GM18505 (cell line): ENCODE results near the gene ABHD12.

Experiments
- ATAC-seq: cut with Tn5 transposase; IDR thresholded peaks from one replicate; pipeline ENCODE4 v1.9.1; 2021; ENCODE audit not compliant: unreplicated experiment
- POLR2A ChIP-seq: IDR thresholded peaks from 4 replicates; pipeline ENCODE4 v1.6.1; 2011; ENCODE audit warnings: borderline replicate concordance; ENCODE audit not compliant: insufficient read depth, insufficient read length; ENCODE audit errors: extremely low read depth

Gene ABHD12

DNA sequence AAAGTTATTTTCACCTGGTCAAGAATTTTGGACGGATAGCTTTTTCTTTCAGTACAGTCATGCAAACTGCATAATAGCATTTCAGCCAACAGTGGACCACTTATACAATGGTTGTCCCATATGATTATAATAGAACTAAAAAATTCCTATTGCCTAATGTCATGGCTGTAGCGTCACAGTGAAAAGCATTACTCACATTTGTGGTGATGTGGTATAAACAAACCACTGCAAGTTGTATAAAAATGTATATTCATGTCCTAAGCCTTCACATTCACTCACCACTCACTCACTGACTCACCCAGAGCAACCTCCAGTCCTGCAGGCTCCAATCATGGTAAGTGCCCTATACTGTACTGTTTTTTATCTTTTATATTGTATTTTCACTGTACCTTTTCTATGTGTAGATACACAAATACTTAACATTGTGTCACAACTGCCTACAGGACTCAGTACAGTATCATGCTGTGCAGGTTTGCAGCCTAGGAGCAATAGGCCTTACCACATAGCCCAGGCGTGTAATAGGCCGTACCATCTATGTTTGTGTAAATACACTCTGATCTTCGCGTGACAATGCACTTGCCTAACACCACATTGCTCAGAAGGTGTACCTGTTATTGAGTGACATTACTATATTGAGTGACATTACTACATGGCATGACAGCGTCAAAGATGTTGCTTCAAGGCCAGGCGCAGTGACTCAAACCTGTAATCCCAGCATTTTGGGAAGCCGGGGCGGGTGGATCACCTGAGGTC, 17.9 kb downstream of the ABHD12 start:
- no peak for TF ChIP-seq POLR2A
- ATAC-seq: no peak

DNA sequence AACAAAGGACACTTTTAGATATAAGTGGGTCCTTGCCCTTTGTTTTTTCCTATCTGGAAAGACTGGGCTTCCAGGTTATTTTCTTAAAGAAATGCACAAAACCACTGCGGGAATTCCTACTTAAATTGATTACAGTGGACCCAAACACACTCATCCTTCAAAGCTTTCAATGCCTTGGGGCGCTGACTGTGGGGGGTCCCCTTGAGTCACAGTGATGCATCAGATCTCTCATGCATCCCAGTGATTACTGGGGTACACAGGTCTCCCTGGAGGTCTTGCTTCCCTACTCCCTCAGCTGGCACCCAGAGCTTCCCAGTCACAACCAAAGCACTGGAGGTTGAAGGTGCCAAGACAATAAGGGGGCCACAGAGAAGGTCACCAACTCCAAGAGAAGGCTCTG, 20.7 kb downstream of the ABHD12 start:
- TF ChIP-seq POLR2A: no peak
- no peak for ATAC-seq

DNA sequence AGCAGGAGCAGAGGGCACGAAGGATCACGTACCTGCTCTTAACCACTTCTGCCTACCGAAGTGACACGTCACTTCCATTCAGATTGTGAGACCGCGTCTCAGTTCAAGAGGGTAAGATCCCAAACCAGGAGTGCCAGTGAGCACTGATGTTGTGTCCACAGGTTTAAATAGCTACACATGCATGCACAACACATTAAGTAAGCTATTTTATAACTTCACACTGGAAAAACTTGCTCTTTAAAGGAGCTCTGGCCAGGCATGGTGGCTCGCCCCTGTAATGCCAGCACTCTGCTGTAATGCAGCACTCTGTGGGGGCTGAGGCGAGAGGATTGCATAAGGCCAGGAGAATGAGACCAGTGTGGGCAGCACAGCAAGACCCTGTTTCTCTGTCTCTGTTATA, 21.1 kb downstream of the ABHD12 start:
- ATAC-seq: no peak
- TF ChIP-seq POLR2A: no peak

DNA sequence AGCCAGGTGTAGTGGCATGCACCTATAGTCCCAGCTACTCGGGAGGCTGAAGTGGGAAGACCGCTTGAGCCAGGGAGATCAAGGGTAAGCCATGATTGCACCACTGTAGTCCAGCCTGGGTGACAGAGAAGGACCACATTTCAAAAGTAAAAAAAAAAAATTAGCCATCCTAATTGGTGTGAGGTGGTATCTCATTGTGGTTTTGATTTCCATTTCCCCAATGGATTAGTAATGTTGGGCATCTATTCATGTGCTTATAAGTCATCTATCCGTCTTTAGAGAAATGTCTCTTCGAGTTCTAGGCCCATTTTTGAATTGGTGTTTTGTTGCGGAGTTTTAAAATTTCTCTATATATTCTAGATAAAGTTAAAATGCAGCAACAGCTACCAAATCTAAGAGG, 21.7 kb downstream of the ABHD12 start:
- TF ChIP-seq POLR2A: no peak
- ATAC-seq: no peak

DNA sequence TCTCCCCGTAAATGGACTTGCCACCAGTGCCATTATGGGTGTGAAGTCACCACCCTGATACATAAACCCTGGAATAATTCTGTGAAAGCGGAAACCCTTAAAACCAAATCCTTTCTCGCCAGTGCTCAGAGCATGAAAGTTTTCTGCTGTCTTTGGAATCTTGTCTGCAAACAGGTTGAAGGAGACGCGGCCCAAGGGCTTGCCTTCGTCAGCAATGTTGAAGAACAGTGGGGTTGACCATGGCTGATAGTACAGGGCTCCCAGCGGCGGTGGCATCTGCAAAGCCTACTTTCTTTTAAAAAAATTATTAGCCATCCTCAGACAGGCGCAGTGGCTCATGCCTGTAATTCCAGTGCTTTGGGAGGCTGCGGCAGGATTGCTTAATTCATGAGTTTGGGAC, 22.1 kb downstream of the ABHD12 start:
- ATAC-seq: no peak
- TF ChIP-seq POLR2A: no peak

DNA sequence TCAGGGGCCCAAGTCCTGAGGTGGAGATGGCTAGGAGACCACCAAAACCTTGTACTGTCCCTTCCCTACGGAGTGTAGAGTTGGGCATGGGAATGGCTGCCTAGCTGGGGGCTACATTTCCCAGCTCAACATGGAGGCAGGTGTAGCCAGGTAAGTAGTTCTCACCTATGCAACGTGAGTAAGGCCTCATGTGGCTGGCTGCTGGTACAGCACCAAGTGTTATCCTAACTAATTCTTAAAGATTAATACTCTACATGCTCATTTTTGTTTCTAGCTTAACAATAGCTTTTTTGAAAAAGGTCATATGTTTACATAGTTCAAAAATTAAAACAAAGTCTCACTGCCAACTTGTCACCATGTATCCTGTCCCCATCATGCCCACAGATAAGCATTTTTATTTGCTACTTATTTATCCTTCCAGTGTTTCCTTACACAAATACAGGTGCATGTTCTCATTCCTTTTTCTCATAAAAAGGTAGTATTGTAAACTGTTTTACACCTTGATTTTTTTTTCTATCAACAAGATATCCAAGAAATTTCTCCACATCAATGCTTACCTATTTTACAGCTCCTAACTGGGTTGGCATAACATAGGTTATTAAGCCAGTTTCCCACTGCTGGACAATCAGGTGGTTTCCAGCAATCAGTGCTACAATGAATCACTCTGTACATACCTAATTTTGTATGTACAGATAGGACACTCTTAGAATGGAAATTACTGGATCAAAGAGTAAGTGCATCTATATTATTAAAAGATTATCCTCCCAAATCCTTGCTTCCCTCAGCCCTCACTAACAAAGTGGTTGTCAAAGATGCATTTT, 25.5 kb downstream of the ABHD12 start:
- TF ChIP-seq POLR2A: no peak
- ATAC-seq: no peak

DNA sequence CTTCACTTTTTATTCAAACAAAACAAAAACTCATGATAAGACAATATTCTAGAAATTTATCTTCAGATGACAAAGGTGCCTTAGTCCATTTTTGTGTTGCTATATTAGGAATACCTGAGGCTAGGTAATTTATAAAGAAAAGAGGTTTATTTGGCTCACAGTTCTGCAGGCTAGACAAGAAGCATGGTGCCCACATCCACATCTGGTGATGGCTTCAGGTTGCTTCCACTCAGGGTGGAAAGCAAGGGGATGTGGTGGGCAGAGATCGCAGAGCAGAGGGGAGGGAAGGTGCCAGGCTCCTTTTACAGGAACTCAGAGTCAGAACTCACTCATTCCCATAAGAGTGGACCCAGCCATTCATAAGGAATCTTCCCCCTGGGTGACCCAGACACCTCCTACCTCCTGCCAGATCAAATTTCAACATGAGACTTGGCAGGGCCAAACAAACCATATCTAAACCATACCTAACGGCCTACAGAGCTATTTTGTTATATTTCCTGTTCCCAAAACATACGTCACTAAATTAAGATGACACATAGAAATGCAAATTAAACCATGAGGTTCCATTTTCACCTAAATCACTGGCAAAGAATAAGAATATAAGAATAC, 26.4 kb downstream of the ABHD12 start:
- TF ChIP-seq POLR2A: no peak
- no peak for ATAC-seq

DNA sequence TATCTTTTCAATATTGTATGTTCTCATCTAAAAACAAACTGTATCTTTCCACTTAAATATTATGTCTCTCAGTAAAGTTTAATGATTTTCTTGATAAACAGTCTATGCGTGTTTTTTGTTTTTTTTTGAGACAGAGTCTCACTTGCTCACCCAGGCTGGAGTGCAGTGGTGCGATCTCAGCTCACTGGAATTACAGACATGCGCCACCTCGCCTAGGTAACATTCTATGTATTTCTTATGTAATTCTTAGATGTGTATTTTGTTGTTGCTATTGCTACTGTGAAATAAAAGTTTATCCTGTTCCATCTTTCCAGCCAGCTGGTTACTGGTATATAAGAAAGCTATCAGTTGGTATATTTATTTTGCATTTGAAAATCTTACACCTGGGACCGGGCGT, 29.4 kb downstream of the ABHD12 start:
- no peak for ATAC-seq
- TF ChIP-seq POLR2A: no peak

DNA sequence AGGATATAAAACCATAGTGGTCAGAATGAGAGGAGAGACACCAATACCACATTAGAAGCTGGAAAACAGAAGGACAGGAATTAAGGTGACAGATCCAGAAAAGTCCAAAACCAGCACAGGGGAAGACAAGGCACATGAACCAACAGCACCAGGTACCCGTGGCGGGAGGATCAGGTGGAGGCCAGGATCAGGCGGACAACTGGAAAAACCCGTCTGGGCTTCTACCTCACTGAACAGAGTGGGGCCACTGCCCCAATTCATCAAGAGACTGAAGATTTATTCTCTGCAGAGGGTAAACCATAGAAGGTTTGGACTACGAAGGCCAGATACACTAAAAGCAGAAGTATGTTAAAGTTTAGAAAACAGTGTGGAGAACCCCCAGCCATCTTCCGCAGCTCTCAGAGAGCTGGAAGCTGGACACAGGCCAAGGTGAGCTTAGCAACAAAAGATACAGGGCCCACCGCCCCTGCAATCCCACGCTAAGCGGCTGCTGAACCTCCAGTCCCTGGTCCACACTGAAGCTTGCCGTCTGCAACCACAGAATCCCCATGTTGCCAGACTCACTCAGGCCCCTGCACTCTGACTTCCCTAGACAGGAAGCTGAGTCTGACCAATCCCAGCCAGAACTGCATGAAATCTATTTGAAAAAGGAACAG, 29.9 kb downstream of the ABHD12 start:
- peak; percentile 59 for ATAC-seq

DNA sequence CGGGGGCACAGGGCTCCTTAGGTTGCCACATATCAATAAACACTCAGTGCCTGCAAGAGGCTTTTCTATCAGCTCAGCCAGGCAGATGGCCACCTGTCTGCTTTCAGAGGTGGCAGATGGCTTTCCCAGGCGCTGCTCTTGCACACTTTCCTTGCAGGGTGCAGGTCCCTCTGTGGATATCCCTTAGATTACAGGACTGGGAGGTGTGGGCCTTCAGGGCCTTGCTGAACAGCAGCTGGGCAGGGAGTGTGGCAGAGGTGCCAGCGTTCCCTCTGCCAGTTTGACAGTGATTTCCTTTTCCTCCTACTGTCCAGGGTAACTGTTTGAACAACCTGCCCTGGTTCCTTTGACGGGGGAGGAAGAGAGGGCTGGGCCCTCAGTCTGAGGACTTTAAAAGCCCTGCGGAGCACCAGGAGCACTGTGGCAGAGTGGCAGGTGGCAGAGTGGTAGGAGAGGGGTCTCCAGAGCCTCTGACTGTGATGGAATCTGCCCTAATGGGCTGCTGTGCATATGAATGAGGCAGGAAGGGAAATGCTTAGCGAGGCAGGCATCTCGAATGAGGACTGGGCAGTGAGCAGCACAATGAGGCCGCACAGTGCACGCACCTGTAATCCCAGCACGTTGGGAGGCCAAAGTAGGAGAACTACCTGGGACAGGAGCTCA, 34.2 kb downstream of the ABHD12 start:
- no peak for ATAC-seq
- TF ChIP-seq POLR2A: no peak

More for the DNA sequence above, 29.9 kb downstream of the ABHD12 start:
- TF ChIP-seq POLR2A: no peak

DNA sequence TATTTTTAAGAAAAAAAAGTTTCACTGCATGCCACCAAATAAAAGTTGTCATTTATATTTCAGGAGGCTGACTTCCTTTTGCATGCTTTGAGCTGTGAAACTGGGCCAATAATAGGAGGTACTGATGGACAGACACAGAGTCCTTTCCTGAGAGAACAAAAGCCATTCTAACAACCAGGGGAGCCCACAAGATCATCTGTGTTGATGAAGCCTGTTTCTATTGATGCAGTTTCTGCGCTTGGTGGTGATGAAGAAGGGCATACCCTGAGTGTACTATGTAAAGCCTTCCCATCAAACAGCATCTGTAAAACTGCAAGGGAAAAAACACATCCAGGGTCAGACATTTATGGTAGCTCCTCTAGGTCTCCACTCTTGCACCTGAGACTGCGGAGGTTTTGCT, 34.8 kb downstream of the ABHD12 start:
- no peak for TF ChIP-seq POLR2A

DNA sequence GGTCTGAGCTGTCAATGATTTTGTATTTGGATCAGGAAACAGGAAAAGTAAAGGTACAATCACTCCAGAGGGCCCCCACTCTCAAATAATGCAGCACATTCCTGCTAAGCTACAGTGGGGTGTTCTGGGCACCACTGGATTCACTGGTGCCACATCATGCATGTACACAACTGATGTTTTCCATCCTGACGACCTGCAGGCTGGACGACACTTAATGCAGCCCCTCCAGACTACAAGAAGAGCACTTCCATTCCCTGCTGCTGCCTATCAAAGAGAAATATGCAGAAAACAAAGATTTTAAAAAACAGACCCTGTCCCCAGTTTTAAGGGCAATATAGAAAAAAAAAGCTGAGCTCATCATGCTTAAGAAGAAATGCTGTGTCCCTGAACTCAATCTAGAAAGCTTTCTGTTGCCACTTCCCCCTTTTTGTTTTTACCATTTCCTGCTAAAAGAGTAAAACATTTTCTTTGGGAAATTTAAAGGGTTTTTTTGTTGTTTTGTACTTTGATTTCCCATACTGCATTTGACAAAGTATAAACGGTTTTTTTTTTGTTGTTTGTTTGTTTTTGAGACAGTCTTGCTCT, 35.5 kb downstream of the ABHD12 start:
- no peak for ATAC-seq
- no peak for TF ChIP-seq POLR2A

More for the DNA sequence above, 34.8 kb downstream of the ABHD12 start:
- no peak for ATAC-seq
